ENCODE data around the gene ACAP3.

ACAP3 gene

GRCh38 chr1:1298861-1299685 lies 8.7 kb downstream of the ACAP3 start:
- H3K4me3 ChIP-seq (ENCODE audit: low read depth, low read length) = no peak overlapping the region
- no peak for DNase-seq (ENCODE audit: low read depth)
- TF ChIP-seq CTCF (IDR thresholded peaks at IDR 0.05; ENCODE audit: low read depth, low read length, missing control alignments) = no peak

DNA sequence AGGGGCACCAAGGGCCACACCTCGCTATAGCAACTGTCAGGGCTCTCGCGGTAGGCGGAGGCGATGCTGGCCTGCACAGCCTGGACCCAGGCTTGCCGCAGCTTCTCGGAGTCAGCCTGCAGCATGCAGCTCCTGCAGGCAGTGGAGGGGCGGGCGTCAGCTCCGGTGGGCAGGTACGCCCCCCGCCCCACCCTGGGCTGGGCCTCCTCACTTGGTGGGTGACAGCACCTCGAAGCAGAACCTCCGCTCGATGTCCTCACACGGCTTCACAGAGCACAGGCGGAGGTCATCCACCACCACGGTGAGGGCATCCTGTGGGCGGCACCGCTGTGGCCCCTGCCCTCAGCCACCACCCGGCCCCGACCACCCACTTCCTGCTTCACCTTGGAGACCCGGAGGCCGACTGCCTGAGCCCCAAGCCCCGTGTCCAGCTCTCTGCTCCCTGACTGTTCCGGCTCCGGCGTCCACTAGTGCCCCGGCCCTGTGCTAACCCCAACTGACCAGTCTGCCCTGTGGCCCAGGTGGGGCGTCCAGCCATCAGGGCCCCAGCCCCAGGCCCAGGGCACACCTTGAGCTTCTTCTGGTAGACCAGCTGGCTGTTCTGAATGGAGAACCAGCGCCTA lies 9.8 kb downstream of the ACAP3 start:
- no peak overlapping the region for H3K4me3 ChIP-seq (ENCODE audit: low read depth, low read length)
- no peak for DNase-seq (ENCODE audit: low read depth)
- no peak for TF ChIP-seq CTCF (IDR thresholded peaks at IDR 0.05; ENCODE audit: low read depth, low read length, missing control alignments)

DNA sequence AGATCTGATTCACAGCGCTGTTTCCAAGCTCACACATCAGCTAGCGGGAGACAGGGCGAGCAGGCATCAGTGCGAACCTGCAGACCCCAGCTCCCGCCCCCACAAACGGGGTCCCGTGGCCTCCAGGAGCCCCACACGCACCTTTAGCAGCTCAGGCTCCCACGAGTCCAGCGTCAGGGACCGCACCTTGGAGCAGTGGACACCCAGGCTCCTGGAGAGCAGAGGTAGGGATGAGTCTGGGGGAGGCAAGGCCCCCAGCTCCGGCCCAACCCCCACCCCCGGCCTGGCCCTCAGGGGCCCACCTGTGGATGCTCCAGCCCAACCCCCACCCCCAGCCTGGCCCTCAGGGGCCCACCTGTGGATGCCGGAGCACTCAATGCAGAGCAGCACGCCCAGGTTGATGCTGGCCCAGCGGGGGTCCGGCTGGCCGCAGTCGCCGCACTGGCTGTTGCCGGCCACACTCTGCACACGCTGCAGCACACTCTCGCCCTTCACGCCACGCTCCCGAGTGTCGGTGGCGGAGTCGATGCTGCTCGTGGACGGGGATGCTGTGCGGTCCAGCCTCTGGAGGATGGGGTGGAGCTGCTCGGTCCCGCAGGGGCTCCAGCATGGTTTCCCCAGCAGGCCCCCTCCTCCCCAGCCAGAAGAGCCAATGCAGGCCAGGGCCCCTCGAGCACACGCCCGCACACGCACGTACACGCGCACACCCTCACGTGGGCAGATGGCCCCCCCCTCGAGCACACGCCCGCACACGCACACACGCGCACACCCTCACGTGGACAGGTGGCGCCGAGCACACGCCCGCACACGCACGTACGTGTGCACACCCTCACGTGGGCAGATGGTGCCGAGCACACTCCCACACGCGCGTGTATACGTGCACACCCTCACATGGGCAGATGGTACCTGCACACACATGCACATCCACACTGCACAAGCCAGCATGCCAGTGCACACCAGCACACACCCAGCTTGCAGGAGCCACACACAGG lies 11.4 kb downstream of the ACAP3 start:
- no peak for DNase-seq (ENCODE audit: low read depth)
- TF ChIP-seq CTCF (IDR thresholded peaks at IDR 0.05; ENCODE audit: low read depth, low read length, missing control alignments) = no peak
- H3K4me3 ChIP-seq (ENCODE audit: low read depth, low read length) = no peak overlapping the region

- no peak for TF ChIP-seq CTCF (IDR thresholded peaks at IDR 0.05; ENCODE audit: low read depth, low read length, missing control alignments)
Measured at GRCh38 chr1:1295154-1295923, 12.4 kb downstream of the ACAP3 start.

DNA sequence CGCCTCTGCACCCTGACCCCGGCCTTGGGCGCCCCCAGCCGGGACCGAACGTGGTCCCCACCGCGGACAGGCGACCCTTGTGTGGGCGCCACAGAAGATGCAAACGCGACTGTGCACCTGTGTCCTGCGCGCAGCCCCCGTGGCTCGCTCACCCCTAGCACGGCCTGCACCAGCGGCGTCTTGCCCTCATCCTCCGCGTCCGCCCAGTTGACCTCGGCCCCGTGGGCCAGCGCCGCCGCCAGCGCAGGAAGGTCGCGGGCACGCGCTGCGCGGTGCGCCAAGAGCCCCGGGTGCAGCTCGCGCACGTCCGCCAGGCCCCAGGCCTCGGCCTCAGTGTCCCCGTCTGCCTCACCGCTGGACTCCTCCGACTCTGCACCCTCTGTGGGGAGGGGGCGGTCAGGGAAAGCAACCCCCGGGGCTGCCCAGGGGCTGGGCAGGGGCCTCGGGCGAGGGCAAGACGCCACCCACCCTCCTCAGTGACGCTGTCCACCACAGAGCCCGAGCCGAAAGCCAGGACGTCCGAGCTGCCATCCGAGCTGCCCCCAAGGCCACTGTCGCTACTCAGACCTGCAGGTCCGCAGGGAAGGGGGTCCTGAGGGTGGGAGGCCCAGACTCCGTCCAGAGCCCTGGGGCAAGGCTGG lies 13.4 kb downstream of the ACAP3 start:
- no peak overlapping the region for H3K4me3 ChIP-seq (ENCODE audit: low read depth, low read length)
- no peak for TF ChIP-seq CTCF (IDR thresholded peaks at IDR 0.05; ENCODE audit: low read depth, low read length, missing control alignments)

More at GRCh38 chr1:1295154-1295923, 12.4 kb downstream of the ACAP3 start:
- H3K4me3 ChIP-seq (ENCODE audit: low read depth, low read length) = no peak overlapping the region
- DNase-seq (ENCODE audit: low read depth) = no peak

More for the DNA sequence above, 13.4 kb downstream of the ACAP3 start:
- no peak for DNase-seq (ENCODE audit: low read depth)

Measured in GM12864 (cell line).